Caco-2 (cell line): ENCODE results near the gene APBA3. TPM values are rescaled to one million over a fixed set of nuclear protein-coding genes. Genes with fewer than 3 reads are reported as not detected.

Experiments used
- BruUV-seq: library from RNA; stranded (reverse); fragments of 400-500 nt; replicated peaks from 2 replicates; lab custom pipeline; 2021; lab: Mats Ljungman, UMichigan
- CTCF ChIA-PET: fragments of 300-600 bp; sonication (Branson Sonifier 250); formaldehyde crosslinking; loops from one replicate; lab custom pipeline; 2022; ENCODE audit warnings: antibody characterized with exemption; lab: Charles Lee
- POLR2A ChIA-PET: fragments of 300-600 bp; sonication (Branson Sonifier 250); formaldehyde crosslinking; loops from one replicate; lab custom pipeline; 2022; ENCODE audit warnings: antibody characterized with exemption; lab: Charles Lee
- DNase-seq, 2 experiments: peaks; one replicate each; pipeline versions ENCODE4 v3.0.0 to v3.0.0-alpha.2; 2020 to 2022
- H3K27me3 ChIP-seq: replicated peaks from 2 replicates; pipeline ENCODE4 v1.6.0; 2011; ENCODE audit warnings: low read length; ENCODE audit not compliant: control insufficient read depth, insufficient read depth
- H3K36me3 ChIP-seq: 2 replicates; pipeline ENCODE4 v1.5.1; 2011; ENCODE audit warnings: low read length; ENCODE audit not compliant: control insufficient read depth, insufficient read depth
- H3K4me1 ChIP-seq: fragments of 250-450 bp; sonication (Bioruptor Pico); 2 replicates; pipeline ENCODE4 v1.5.1; 2020; ENCODE audit warnings: mild to moderate bottlenecking
- H3K4me3 ChIP-seq: 2 replicates; pipeline ENCODE4 v1.5.1; 2011; ENCODE audit warnings: low read depth, mild to moderate bottlenecking, control low read depth, low read length
- H3K9me3 ChIP-seq: fragments of 250-450 bp; sonication (Bioruptor Pico); 2 replicates; pipeline ENCODE4 v1.5.1; 2020; ENCODE audit warnings: mild to moderate bottlenecking, moderate library complexity
- H3K27ac Mint-ChIP-seq: one replicate; pipeline ENCODE4 v1.8.0; 2022; ENCODE audit warnings: mixed read lengths; ENCODE audit not compliant: unreplicated experiment
- H3K27me3 Mint-ChIP-seq: one replicate; pipeline ENCODE4 v1.8.0; 2022; ENCODE audit warnings: mixed read lengths; ENCODE audit not compliant: insufficient read depth, unreplicated experiment
- H3K36me3 Mint-ChIP-seq: one replicate; pipeline ENCODE4 v1.8.0; 2022; ENCODE audit warnings: mild to moderate bottlenecking, mixed read lengths; ENCODE audit not compliant: insufficient read depth, unreplicated experiment
- H3K4me1 Mint-ChIP-seq: one replicate; pipeline ENCODE4 v1.8.0; 2022; ENCODE audit warnings: low read depth, mixed read lengths; ENCODE audit not compliant: unreplicated experiment
- H3K4me3 Mint-ChIP-seq: one replicate; pipeline ENCODE4 v1.8.0; 2022; ENCODE audit warnings: mild to moderate bottlenecking, moderate library complexity, mixed read lengths; ENCODE audit not compliant: unreplicated experiment
- H3K9me3 Mint-ChIP-seq: one replicate; pipeline ENCODE4 v1.8.0; 2022; ENCODE audit warnings: mixed read lengths; ENCODE audit not compliant: unreplicated experiment
- intact Hi-C: fragments of 100-400 bp; cut with micrococcal nuclease; formaldehyde crosslinking; loops from one replicate; pipeline ENCODE4 v1.10.0; 2022; ENCODE audit not compliant: unreplicated experiment
- total RNA-seq: library from RNA; stranded (reverse); gene quantifications from 2 replicates; pipeline ENCODE4 v1.2.3, GENCODE V29; 2022
- TF ChIP-seq, protein P1 (sequence below), 2 experiments: fragments of 200-600 bp in 1 of 2; IDR thresholded peaks; 1 replicate in 1 of 2; 2 replicates in 1 of 2; pipeline versions ENCODE4 v1.5.1 to v1.8.0; 2011 to 2022; ENCODE audit warnings: antibody characterized with exemption in 1 of 2, control low read depth in 1 of 2, inconsistent platforms in 1 of 2, low read depth in 1 of 2, low read length in 1 of 2, mild to moderate bottlenecking in 1 of 2, moderate library complexity in 1 of 2; ENCODE audit not compliant: insufficient read depth in 1 of 2, severe bottlenecking in 1 of 2, unreplicated experiment in 1 of 2

APBA3 gene
- total RNA-seq, 1 experiment from 2014 or later: 22.1 TPM

GRCh38 chr19:3768748-3769099 is 7.2 kb upstream of the APBA3 start:
- Histone ChIP-seq H3K36me3 (peaks cover 2% of the 10 kb centered on the region), H3K27me3 (no peaks in the 10 kb centered on the region), H3K4me3 (no peak overlapping the region), H3K9me3 (no peaks in the 10 kb centered on the region), H3K4me1 (no peaks in the 10 kb centered on the region)
- CTCF ChIA-PET: no interaction called here
- POLR2A ChIA-PET: no interaction called here
- DNase-seq: no peak
- Mint-ChIP-seq H3K4me1 (no peaks in the 10 kb centered on the region), H3K27me3 (no peaks in the 10 kb centered on the region), H3K4me3 (no peak overlapping the region), H3K9me3 (no peaks in the 10 kb centered on the region), H3K36me3 (peaks cover 11% of the 10 kb centered on the region), H3K27ac (no peak overlapping the region)
- intact Hi-C loops: no loop called here
- BruUV-seq: no TSS peak
- TF ChIP-seq, protein P1, sequence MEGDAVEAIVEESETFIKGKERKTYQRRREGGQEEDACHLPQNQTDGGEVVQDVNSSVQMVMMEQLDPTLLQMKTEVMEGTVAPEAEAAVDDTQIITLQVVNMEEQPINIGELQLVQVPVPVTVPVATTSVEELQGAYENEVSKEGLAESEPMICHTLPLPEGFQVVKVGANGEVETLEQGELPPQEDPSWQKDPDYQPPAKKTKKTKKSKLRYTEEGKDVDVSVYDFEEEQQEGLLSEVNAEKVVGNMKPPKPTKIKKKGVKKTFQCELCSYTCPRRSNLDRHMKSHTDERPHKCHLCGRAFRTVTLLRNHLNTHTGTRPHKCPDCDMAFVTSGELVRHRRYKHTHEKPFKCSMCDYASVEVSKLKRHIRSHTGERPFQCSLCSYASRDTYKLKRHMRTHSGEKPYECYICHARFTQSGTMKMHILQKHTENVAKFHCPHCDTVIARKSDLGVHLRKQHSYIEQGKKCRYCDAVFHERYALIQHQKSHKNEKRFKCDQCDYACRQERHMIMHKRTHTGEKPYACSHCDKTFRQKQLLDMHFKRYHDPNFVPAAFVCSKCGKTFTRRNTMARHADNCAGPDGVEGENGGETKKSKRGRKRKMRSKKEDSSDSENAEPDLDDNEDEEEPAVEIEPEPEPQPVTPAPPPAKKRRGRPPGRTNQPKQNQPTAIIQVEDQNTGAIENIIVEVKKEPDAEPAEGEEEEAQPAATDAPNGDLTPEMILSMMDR (IDR thresholded peaks at IDR 0.05; ENCODE audit: insufficient read depth in 1 of 2, low read depth in 1 of 2, low read length in 1 of 2, severe bottlenecking in 1 of 2, unreplicated experiment in 1 of 2): no peak

- ChIA-PET CTCF (no interaction called here), POLR2A (no interaction called here)
- Mint-ChIP-seq H3K4me3 (no peak overlapping the region), H3K36me3 (peaks cover 11% of the 10 kb centered on the region), H3K9me3 (no peaks in the 10 kb centered on the region), H3K27ac (no peak overlapping the region), H3K4me1 (no peaks in the 10 kb centered on the region), H3K27me3 (no peaks in the 10 kb centered on the region)
- H3K27me3 ChIP-seq: no peaks in the 10 kb centered on the region
- H3K36me3 ChIP-seq: peaks cover 2% of the 10 kb centered on the region
- no peak for DNase-seq
- H3K4me3 ChIP-seq: no peak overlapping the region
- no TSS peak for BruUV-seq
- H3K4me1 ChIP-seq: peaks cover 2% of the 10 kb centered on the region; the same call in 1 of the 2 replicates
- H3K9me3 ChIP-seq: no peaks in the 10 kb centered on the region
- TF ChIP-seq, protein P1 (IDR thresholded peaks at IDR 0.05; ENCODE audit: insufficient read depth in 1 of 2, low read depth in 1 of 2, low read length in 1 of 2, severe bottlenecking in 1 of 2, unreplicated experiment in 1 of 2): no peak
- intact Hi-C loops: no loop called here
Measured at GRCh38 chr19:3768015-3768747, 6.7 kb upstream of the APBA3 start.

DNA sequence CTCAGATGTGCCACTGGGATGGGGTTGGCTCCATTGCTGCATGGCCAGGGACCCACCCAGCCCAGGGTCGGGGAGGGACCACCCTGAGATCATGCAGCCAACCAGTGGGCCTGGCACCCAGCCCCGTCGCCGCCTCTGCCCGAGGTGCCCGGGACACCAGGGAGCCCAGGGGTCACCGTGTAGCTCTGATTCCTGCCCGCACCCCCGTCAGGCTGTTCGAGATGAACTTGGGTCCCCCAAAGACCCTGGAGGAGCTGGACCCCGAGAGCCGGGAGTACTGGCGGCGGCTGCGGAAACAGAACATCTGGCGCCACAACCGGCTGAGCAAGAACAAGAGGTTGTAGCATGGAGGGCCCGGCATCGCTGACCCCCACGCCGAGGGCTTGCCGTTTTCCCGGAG is 5.6 kb upstream of the APBA3 start:
- H3K27me3 ChIP-seq: no peaks in the 10 kb centered on the region
- H3K4me3 ChIP-seq: no peak overlapping the region
- no peak overlapping the region for H3K27ac Mint-ChIP-seq
- H3K9me3 Mint-ChIP-seq: no peaks in the 10 kb centered on the region
- peaks cover 2% of the 10 kb centered on the region for H3K36me3 ChIP-seq
- no peaks in the 10 kb centered on the region for H3K9me3 ChIP-seq
- intact Hi-C loops: no loop called here
- ChIA-PET POLR2A (no interaction called here), CTCF (no interaction called here)
- H3K27me3 Mint-ChIP-seq: no peaks in the 10 kb centered on the region
- no TSS peak for BruUV-seq
- no peak for DNase-seq
- H3K4me1 ChIP-seq: peaks cover 4% of the 10 kb centered on the region; the same call in 1 of the 2 replicates
- peaks cover under 1% of the 10 kb centered on the region for H3K4me1 Mint-ChIP-seq
- H3K4me3 Mint-ChIP-seq: no peak overlapping the region
- TF ChIP-seq, protein P1 (IDR thresholded peaks at IDR 0.05; ENCODE audit: insufficient read depth in 1 of 2, low read depth in 1 of 2, low read length in 1 of 2, severe bottlenecking in 1 of 2, unreplicated experiment in 1 of 2): no peak
- H3K36me3 Mint-ChIP-seq: peaks cover 18% of the 10 kb centered on the region
